NB4 (cell line): ENCODE data around the gene TFAP2A.

Experiments
- CTCF ChIP-seq: IDR thresholded peaks from one replicate; pipeline ENCODE4 v1.5.1; 2012; ENCODE audit warnings: low read depth, low read length
- MAX ChIP-seq: IDR thresholded peaks from 2 replicates; pipeline ENCODE4 v1.6.1; 2011; ENCODE audit warnings: low read depth, low read length
- MYC ChIP-seq: IDR thresholded peaks from 2 replicates; pipeline ENCODE4 v1.6.1; 2011; ENCODE audit warnings: low read depth, low read length
- POLR2A ChIP-seq: IDR thresholded peaks from 2 replicates; pipeline ENCODE4 v1.6.1; 2011; ENCODE audit warnings: mild to moderate bottlenecking; ENCODE audit not compliant: insufficient read length; ENCODE audit errors: extremely low read depth

GRCh38 chr6:10369896-10370295, 45.0 kb downstream of the TFAP2A start:
- TF ChIP-seq CTCF = no peak
- no peak for TF ChIP-seq POLR2A
- TF ChIP-seq MYC = no peak
- no peak for TF ChIP-seq MAX
